OCI-LY1 (cell line): ENCODE data around the gene ANAPC2.

Experiments
- CTCF ChIP-seq: fragments of 200-600 bp; sonication (generic), shearing (Covaris generic); IDR thresholded peaks from 2 replicates; pipeline ENCODE4 v1.5.1; 2017; ENCODE audit warnings: mild to moderate bottlenecking, antibody characterized with exemption, low read length, moderate library complexity, mixed read lengths
- EZH2 ChIP-seq: fragments of 200-600 bp; sonication (generic), shearing (Covaris generic); IDR thresholded peaks from 2 replicates; pipeline ENCODE4 v1.8.0; 2017; ENCODE audit warnings: borderline replicate concordance, mixed run types, mild to moderate bottlenecking, antibody characterized with exemption, low read length, moderate library complexity, mixed read lengths

- no peak for TF ChIP-seq CTCF
- no peak for TF ChIP-seq EZH2
Observed at GRCh38 chr9:137160054-137160425, 28.3 kb downstream of the ANAPC2 start.
